Spleen (tissue), 7 donors: ENCODE measurements around the gene PLCG2.

Experiments
- POLR2A ChIP-seq, 3 donors: fragments of 450-650 bp; IDR thresholded peaks; one replicate each; pipeline ENCODE4 v1.5.1; 2017; ENCODE audit warnings: antibody characterized with exemption in 3 of 3, mild to moderate bottlenecking in 1 of 3
- POLR2AphosphoS5 ChIP-seq, 3 donors: sonication (generic); formaldehyde crosslinking; IDR thresholded peaks; one replicate each; pipeline ENCODE4 v1.5.1; 2017; ENCODE audit warnings: antibody characterized with exemption in 3 of 3
- TF ChIP-seq, protein P1 (sequence below), 11 experiments: fragments of 200-600 bp in 7 of 11; fragments of 450-650 bp in 4 of 11; sonication (generic) in 4 of 11; IDR thresholded peaks in 8 of 11; conservative IDR thresholded peaks in 3 of 11; 1 replicate in 7 of 11; 2 replicates in 4 of 11; pipeline versions ENCODE4 v1.4.0 to v1.8.0; 2016 to 2021; ENCODE audit warnings: antibody characterized with exemption in 11 of 11, inconsistent platforms in 4 of 11, mild to moderate bottlenecking in 1 of 11
- donor health status: DM: no; HTN: no; CAD: no; lungs with moderate emphysema.
- donor health status: DM: no; HTN: no; CAD: no.
- donor health status: DM: no; HTN: no; CAD: no.

DNA sequence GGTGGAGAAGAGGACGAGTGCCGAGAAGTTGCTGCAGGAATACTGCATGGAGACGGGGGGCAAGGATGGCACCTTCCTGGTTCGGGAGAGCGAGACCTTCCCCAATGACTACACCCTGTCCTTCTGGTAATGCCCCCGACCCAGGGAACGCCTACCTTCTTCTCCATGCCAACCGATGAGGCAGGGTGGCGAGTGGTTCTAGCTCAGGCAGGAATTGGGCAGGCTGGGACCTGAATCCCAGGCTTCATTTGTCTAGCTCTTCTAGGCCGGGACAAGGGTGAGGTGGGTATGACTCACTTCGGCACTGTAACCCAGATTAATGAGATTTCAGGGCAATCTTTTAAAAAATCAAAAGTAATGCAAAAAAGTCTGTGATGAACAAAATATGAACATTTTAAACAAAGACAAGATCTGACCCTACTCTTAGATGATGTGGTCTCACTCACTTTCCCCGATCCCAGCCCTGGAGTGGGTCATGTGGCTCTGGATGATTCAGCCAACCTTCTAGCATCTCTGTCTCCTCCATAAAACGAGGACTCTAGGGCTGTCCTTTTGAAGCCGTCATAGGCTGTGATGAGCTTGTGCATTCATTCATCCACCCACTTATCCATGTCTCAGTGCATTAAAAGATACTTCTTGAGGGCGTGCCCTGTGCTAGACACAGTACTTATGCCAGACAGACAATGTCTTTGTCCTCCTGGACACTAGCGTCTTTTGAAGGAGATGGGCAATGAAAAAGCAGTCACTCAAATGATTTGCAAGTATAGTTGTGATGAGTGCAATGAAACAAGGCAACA is 129.6 kb downstream of the PLCG2 start:
- TF ChIP-seq, protein P1, sequence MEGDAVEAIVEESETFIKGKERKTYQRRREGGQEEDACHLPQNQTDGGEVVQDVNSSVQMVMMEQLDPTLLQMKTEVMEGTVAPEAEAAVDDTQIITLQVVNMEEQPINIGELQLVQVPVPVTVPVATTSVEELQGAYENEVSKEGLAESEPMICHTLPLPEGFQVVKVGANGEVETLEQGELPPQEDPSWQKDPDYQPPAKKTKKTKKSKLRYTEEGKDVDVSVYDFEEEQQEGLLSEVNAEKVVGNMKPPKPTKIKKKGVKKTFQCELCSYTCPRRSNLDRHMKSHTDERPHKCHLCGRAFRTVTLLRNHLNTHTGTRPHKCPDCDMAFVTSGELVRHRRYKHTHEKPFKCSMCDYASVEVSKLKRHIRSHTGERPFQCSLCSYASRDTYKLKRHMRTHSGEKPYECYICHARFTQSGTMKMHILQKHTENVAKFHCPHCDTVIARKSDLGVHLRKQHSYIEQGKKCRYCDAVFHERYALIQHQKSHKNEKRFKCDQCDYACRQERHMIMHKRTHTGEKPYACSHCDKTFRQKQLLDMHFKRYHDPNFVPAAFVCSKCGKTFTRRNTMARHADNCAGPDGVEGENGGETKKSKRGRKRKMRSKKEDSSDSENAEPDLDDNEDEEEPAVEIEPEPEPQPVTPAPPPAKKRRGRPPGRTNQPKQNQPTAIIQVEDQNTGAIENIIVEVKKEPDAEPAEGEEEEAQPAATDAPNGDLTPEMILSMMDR (IDR thresholded peaks at IDR 0.05 in 8 of 11, conservative IDR thresholded peaks at IDR 0.05 in 3 of 11) = no peak
- TF ChIP-seq POLR2A (IDR thresholded peaks at IDR 0.05) = no peak
- TF ChIP-seq POLR2AphosphoS5 (IDR thresholded peaks at IDR 0.05) = no peak
